ENCODE data around the gene NCEH1.
A peak's percentile ranks its signal among the peaks of the same experiment; 100 is the strongest.
"Not testable (repeated sequence)": the region's sequence is repeated elsewhere in the genome, so short reads cannot be mapped to it uniquely, and the experiment has no call there.

The NCEH1 gene
- total RNA-seq: 183 to 872 (median 562) reads per million in 18 experiments

DNA sequence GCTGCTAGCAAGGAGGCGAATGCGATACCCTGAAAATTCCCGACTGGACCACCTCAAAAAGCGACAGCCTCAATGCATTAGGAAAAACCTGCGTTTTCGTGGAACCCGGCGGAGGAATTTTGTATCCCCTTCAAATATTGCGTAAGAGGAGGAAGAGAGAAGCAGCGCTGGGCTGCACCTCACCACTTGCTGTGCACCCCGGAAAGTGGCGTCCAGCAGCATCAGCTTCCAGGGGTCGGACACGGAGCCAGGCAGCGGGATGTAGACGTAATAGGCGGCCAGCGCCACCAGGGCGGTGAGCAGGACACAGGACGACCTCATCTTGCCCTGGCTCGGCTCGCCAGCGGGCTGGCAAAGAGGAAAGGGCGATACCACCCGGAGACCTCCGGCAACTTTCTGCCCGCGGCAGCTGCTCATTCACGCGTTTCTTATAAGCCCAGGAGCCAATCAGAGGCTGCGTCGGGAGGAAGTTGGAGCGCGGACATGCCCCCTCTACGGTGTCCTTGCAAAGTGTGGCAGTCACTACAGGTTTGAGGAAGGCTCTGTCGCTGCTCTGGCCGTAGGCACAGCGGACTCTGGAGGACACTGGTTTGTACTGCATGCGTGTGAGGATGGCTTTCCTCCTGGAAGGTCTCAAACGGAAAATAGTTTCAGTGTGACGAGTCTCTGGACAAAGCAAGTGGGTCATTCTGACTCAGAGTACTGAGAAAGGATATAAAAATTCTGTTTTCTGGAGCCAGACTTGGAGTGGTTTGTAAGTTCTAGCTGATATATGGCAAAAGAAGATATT, at the start of gene NCEH1:
Gene NCEH1 (minus strand): TSS at position 404 of the 790 bp plus-strand sequence. CDS start 83 bp downstream, at position 321.
- peak; percentile 98 for DNase-seq

DNA sequence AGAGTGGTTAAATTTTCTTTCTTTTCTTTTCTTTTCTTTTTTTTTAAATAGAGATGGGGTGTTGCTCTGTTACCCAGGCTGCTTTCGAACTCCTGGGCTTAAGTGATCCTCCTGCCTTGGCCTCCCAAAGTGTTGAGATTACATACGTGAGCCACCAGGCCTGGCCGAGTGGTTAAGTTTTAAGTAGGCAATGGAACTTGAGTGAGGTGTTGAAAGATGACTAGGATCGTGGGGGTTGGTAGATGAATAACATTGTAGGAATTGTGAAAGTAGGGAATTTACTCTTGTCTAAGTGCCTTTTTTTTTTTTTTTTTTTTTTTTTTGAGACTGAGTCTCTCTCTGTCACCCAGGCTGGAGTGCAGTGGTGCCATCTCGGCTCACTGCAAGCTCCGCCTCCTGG, 49.5 kb upstream of the NCEH1 start:
- DNase-seq: not testable (repeated sequence)

GRCh38 chr3:172753125-172753524, 42.3 kb upstream of the NCEH1 start:
- DNase-seq: no peak

DNA sequence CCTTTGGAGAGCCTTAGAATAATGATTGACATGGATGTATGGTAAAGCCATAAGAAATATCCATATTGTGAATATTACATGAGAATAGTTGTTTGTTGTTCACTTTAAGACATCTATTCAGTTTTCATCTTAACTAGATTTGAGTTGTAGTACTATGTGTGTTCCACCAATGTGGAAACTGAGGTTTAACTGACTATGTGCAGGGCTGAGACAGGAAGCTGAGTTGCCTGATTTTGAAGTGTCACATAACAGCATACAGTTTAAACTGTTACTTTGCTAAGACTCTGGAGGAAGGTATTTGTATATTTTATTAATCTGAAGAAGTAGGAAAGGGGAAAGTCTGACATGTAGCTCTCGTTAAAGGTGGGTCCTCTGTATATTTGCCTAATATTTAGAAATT, 41.8 kb upstream of the NCEH1 start:
- no peak for DNase-seq

- peak; percentile 21 to 35 for DNase-seq
These were observed 40.4 kb upstream of the NCEH1 start for GRCh38 chr3:172751175-172751704.

DNA sequence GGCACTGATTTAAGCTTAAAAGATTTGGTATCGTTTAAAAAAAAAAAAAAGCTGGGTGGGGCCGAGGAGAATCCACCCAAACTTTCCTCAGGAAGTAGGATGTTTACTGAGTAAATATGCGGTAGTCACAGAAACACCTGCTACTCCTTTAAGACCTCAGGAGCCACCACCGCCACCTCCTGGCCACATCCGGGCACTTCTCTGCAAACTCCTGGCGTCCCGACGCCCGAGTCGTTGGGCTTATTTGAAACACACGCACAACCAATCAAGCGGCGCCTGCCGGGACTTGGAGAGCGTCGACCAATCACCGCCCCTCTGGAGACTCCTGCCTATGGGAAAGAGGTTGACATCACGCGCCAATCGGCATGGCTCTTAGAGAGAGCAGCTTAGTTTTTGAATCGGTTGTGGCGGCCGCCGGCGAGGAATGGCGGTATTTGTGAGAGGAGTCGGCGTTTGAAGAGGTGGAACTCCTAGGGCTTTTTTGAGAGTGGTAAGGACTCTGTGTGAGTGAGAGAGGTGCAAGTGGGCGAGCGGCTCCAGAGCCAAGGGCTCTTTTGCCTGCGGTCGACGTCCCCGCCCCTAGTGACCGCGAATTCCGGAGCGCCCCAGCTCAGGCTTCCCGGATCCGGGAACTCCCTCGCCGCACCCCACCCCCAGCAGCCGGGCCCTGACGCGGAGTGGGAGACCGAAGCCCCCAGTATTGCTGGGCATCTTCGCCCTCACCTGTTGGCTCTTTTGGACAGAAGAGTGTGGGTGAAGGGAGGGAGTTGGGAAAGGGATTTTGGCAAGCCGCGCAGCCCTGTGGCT, 39.7 kb upstream of the NCEH1 start, which contains the start of gene ECT2:
Gene ECT2 (plus strand): TSS at position 359 of the 807 bp plus-strand sequence. CDS start 3,805 bp downstream, outside the sequence.
- DNase-seq: peak; percentile 100

DNA sequence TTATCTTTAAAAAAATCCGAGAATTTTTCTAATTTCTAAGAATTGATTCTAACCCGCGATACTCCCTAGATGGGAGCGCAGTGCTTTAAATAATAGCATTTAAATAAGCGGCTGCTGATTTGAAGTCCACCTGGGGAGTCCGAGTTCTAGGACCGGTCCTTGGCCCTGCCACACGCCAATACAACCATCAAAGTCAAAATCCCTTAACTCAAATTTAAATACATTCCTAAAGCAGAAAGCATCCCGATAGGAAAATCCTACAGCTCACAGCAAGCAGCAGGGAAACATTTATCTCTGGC, 39.2 kb upstream of the NCEH1 start:
- DNase-seq: no peak

DNA sequence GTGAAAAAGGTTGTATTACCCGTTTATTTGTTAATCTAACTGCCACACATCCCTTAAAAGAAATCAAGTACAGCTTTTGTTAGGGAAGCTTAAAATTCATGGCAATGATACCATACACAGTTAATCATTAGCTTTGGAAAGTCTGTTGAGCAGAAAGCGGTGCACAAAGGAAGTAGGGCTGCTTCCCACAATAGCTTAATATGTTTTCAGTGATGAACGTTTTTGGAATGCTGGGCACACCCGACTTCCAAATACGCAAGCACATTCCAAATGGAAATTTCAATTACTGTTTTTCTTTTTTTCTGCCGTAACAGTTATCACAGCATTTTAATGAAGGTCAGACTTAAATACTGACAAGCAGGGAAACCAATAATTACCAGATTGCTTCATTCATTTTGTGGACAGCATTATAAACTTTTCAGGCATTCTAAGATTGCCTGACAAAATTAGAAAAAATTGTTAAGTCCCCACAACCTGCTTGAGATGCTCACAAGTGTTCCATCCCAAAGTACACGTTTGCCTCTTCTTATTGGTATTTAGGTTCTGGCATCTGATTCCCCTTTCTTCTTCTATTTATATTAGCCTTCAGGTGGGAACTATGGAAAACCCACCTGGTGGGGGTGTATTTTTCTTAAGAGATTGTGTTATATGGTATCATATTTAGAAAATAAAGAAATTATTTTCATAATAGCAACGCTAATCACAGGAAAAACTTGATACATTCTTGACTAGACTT, 38.5 kb upstream of the NCEH1 start:
- DNase-seq: no peak

GRCh38 chr3:172746475-172746874, 35.6 kb upstream of the NCEH1 start:
- no peak for DNase-seq

- DNase-seq: no peak
These were observed 28.6 kb upstream of the NCEH1 start for GRCh38 chr3:172739462-172739861.

- DNase-seq: no peak
These were observed 24.1 kb upstream of the NCEH1 start for GRCh38 chr3:172735014-172735413.

GRCh38 chr3:172726380-172726779, 15.5 kb upstream of the NCEH1 start:
- peak; percentile 51 to 75 for DNase-seq

GRCh38 chr3:172722536-172723040, 11.7 kb upstream of the NCEH1 start:
- not testable (repeated sequence) for DNase-seq

GRCh38 chr3:172717493-172718088, 6.7 kb upstream of the NCEH1 start:
- DNase-seq: peak; percentile 19 to 32

DNA sequence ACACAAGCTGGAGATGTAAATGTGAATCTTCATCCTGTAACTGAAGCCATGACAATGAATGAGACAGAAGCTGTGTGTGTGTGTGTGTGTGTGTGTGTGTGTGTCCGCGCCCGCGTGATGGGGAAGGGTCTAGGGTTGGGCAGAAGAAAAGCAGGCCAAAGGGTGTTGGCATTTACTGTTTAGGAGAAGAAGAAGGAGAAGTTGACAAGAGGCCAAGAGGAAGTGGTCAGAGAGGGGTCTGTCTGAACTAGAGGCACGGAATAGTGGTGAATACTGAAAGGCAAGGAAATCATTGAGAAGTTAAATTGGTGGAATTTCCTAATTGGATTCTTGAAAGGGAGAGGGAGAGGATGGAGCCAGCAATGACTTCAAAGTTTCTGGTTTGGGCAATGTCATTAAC, 5.6 kb upstream of the NCEH1 start:
- DNase-seq: peak; percentile 84 to 89

- DNase-seq: no peak
These were observed 2.4 kb upstream of the NCEH1 start for GRCh38 chr3:172713316-172713715.

DNA sequence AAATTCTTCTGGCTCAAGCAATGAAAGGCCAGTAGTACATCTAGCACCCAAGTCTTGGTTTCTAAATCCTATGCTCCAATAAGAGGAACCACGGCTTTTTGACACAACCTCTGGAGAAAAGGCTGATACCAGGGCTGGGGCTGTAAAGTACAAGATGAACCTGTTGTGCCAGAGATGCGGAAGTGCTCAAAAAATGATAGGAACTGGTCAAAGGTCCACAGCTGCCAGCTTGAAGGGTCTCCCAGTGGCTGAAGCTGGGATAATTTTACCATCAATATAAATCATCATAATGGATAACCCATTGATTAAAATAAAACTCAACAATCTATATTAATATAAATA, 558 bp upstream of the NCEH1 start:
- DNase-seq: peak in 1 of 2 donors; percentile 59

DNA sequence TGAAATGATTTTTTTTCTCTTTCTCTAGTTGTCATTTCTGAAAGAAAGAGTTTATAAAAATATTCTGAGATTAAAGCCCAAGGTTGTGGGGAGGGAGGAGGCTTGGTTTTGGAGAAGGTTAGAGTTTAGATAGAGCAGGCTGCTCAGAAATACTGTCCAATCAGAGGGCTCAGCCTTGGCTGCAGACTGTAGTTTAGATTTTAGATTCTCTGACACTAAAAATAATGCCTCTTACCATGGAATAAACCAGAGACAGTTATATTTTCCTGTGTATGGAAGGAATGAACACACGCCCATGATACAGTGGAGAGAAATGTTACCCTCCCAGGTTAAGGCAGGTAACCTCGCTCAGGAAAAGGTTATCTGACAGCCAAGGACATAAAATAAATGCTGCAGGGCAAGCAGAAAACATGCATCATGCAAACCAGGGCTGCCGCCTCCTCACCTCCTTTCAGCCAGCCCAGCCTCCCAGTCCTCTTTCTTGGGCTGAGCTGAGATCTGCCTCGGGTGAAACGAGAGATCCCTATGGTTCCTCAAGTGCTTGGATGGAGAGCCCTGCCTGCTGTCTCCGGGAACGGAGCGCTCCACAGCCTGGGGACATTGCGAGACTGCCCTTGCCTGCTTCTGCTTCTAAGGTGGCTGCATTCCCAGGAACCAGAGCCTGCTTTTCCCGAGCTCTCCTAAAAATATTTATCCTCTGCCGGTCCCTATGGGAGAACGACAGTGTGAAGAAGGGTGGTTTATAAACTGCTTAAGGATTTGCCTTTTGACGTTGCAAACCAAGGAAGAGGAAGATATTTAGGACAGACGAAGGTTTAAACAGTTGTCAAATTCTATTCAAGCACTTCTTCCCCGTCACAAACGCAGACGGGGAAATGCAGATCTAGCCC, 848 bp downstream of the NCEH1 start:
- DNase-seq: peak in 1 of 2 donors; percentile 46

DNA sequence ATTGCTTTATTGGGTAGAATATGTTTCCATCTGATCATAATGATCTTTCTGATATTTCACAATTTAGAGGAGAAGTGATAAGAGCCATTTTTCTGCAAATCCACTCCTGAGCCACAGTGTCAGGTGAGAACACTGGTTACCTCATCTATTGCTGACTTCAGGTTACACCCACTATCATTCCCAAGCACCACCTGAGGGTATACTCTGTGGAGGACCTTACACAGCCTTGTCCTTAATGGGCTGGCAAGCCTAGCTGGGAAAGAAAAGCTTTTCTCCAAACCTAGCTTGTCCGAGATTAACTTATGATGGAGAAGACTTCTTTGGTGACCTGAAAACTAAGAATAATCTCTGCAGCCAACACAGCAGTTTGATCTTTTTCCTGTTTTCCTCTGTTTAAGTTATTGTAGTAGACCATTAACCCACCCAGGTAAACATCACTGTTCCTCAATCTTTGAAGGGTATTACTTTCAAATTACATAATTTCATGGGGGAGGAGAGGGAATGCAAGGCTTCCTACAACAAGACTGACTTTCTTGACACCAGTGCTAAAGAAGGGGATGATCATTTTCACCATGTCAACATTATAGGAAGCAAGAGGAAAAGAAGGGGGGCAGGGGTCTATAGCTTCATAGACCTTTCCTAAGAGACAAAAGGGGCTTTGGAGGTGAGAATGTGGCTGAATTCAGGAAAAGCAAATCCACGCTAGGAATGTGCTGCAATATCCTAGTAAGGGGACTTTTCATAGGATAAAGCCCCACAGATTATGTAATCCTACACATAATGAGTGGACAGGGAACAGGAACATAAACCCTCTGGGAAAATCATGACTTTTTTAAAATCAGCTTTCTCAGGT, 1.7 kb downstream of the NCEH1 start:
- no peak for DNase-seq

DNA sequence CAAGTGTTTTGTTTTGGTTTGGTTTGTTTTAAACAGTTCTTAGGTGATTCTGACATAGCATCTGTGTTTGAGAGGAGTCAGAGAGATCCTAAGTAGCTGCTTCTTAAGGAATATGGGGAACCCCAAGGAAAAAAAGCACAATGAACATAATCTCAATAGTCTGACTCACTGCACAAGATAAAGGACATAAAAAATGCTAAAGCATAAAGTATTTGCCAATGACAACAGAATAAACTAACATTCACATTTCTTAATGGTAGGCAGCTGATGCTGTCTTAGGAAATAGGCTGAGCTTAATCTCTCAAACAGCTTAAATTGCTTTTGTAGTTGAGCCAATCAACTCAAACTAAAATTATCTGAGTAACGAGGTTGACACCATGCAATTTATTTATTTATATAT, 2.9 kb downstream of the NCEH1 start:
- DNase-seq: peak; percentile 33 to 55
